NCI-H1417 treated with DMSO at 0.1 percent for 48 hours (cell line): ENCODE data around the gene MFSD11.
"Not testable (repeated sequence)": the region's sequence is repeated elsewhere in the genome, so short reads cannot be mapped to it uniquely, and the experiment has no call there.

Experiments
- DNase-seq: peaks from one replicate; lab custom pipeline; 2025; lab: John Stamatoyannopoulos, UW

The MFSD11 gene

GRCh38 chr17:76737676-76738467, at the start of gene MFSD11:
MFSD11 (plus strand) TSS chr17:76738119; CDS start chr17:76738353, 234 bp downstream.
- peak; percentile 91 for DNase-seq

- DNase-seq = no peak
Measured at GRCh38 chr17:76688165-76688622, 49.7 kb upstream of the MFSD11 start.

- DNase-seq = no peak
Measured at GRCh38 chr17:76689859-76690258, 48.1 kb upstream of the MFSD11 start.

- DNase-seq = no peak
Measured at GRCh38 chr17:76690596-76691280, 47.2 kb upstream of the MFSD11 start.

GRCh38 chr17:76691379-76692191, 46.3 kb upstream of the MFSD11 start:
- no peak for DNase-seq

- no peak for DNase-seq
Measured at GRCh38 chr17:76695059-76695831, 42.7 kb upstream of the MFSD11 start.

GRCh38 chr17:76696763-76697701, 40.9 kb upstream of the MFSD11 start:
- no peak for DNase-seq

- DNase-seq = no peak
Measured at GRCh38 chr17:76697702-76698465, 40.0 kb upstream of the MFSD11 start.

- not testable (repeated sequence) for DNase-seq
Measured at GRCh38 chr17:76698466-76698977, 39.4 kb upstream of the MFSD11 start.

GRCh38 chr17:76700270-76700616, 37.7 kb upstream of the MFSD11 start:
- DNase-seq = no peak

- DNase-seq = no peak
Measured at GRCh38 chr17:76700617-76701470, 37.1 kb upstream of the MFSD11 start.

- DNase-seq = no peak
Measured at GRCh38 chr17:76701471-76701967, 36.4 kb upstream of the MFSD11 start.

- no peak for DNase-seq
Measured at GRCh38 chr17:76702076-76702475, 35.8 kb upstream of the MFSD11 start.

- no peak for DNase-seq
Measured at GRCh38 chr17:76702941-76703637, 34.8 kb upstream of the MFSD11 start.

- DNase-seq = no peak
Measured at GRCh38 chr17:76704805-76705204, 33.1 kb upstream of the MFSD11 start.

- no peak for DNase-seq
Measured at GRCh38 chr17:76706817-76707216, 31.1 kb upstream of the MFSD11 start.

- DNase-seq = no peak
Measured at GRCh38 chr17:76707985-76708807, 29.7 kb upstream of the MFSD11 start.
